ENCODE data around the gene PRDM15. TPM values are rescaled to one million over a fixed set of nuclear protein-coding genes. Genes with fewer than 3 reads are reported as not detected.

The PRDM15 gene
- total and polyA plus RNA-seq, 2 donors (not counting 3 experiments of a cell fraction or from before 2014, with no cell fraction given) = 11.8 to 12.9 TPM

DNA sequence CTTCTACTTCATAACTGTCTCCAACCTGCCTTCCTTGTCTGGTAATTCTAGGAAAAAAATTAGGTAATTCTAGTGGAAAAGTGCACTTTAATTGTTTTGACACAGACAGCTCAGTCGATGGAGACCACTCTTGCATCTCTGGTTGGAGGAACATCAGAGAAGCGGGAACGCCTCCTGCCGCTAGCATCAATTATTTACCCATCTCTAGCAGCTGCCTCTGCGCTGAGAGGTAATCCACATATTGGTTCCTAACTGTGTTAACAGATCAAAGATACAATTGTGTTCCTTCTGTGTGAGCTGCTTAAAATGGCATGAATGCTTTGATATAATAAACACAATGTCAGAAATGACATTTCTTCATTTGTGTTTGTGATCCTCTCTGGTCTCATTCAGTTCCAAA lies 41.3 kb upstream of the PRDM15 start:
- Histone ChIP-seq H3K4me3 (replicated peaks in 1 of 3; ENCODE audit: insufficient read depth in 1 of 3, low read depth in 1 of 3, low read length in 3 of 3) (no peak overlapping the region), H3K4me2 (ENCODE audit: insufficient read depth, low read length) (no peak overlapping the region), H3K9me1 (replicated peaks; ENCODE audit: control insufficient read depth, extremely low read depth, insufficient read depth, low read length) (no peaks in the 10 kb centered on the region), H2AFZ (ENCODE audit: low read depth, low read length) (no peak overlapping the region), H3K9me3 (replicated peaks; ENCODE audit: control insufficient read depth, insufficient read depth, low read length) (no peaks in the 10 kb centered on the region), H3K79me2 (ENCODE audit: control insufficient read depth, insufficient read depth, low read length) (peaks cover 8% of the 10 kb centered on the region), H3K36me3 (ENCODE audit: control insufficient read depth in 2 of 2, extremely low read depth in 1 of 2, insufficient read depth in 2 of 2, low read length in 2 of 2) (peaks cover 10 to 33% of the 10 kb centered on the region in 2 experiments), H3K4me1 (ENCODE audit: control insufficient read depth, extremely low read depth, insufficient read depth, low read length) (no peaks in the 10 kb centered on the region), H3K9ac (replicated peaks; ENCODE audit: extremely low read depth, insufficient read depth, low read length) (no peak overlapping the region), H3K27ac (ENCODE audit: insufficient read depth, low read depth, low read length) (no peak overlapping the region), H4K20me1 (replicated peaks; ENCODE audit: control insufficient read depth, extremely low read depth, insufficient read depth, low read length) (no peaks in the 10 kb centered on the region), H3K27me3 (ENCODE audit: control insufficient read depth in 2 of 2, insufficient read depth in 2 of 2, low read length in 2 of 2) (no peaks in the 10 kb centered on the region)
- intact Hi-C loops (cut with micrococcal nuclease) (no loop called here), dilution Hi-C loops (cut with MboI; ENCODE audit: extremely low pct_ligation_motif_present, low sequenced_read_pairs) (no loop called here)
- no peak for FAIRE-seq
- no TSS peak for BruUV-seq (replicated peaks)
- TF ChIP-seq FOS (IDR thresholded peaks at IDR 0.05; ENCODE audit: borderline replicate concordance, insufficient read depth, low read length) (no peak), POLR2AphosphoS5 (IDR thresholded peaks at IDR 0.05; ENCODE audit: insufficient read depth, low read depth, low read length) (no peak), POLR2A (IDR thresholded peaks at IDR 0.05; ENCODE audit: low read depth, low read length) (no peak), GATA2 (IDR thresholded peaks at IDR 0.05; ENCODE audit: insufficient read depth, insufficient read length, low read depth, low read length) (no peak), EZH2 (IDR thresholded peaks at IDR 0.05; ENCODE audit: borderline replicate concordance, low read depth, low read length, severe bottlenecking) (no peak), MYC (IDR thresholded peaks at IDR 0.05; ENCODE audit: low read depth, low read length) (no peak), JUN (IDR thresholded peaks at IDR 0.05; ENCODE audit: borderline replicate concordance, insufficient read depth, insufficient read length, low read depth) (no peak)
- TF ChIP-seq, protein P1, sequence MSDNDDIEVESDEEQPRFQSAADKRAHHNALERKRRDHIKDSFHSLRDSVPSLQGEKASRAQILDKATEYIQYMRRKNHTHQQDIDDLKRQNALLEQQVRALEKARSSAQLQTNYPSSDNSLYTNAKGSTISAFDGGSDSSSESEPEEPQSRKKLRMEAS (IDR thresholded peaks at IDR 0.05; ENCODE audit: insufficient read depth, insufficient read length) = no peak
- POLR2A ChIA-PET = no interaction called here
- CTCF ChIA-PET = interaction anchor here (1.1 to 1.5 kb wide), 3 partner anchors 12 to 197 kb away, joined by 3 to 5 read pairs (median 3); no protein-coding TSS in a partner anchor
- DNase-seq (ENCODE audit: low read depth, low spot score) = no peak
